Putamen (tissue), 1 donor: ENCODE measurements around the gene AXIN2.

Source experiments
- DNase-seq: peaks from one replicate; pipeline ENCODE4 v3.0.0-alpha.2; 2016; ENCODE audit warnings: low spot score

The AXIN2 gene

GRCh38 chr17:65561452-65562205, at the start of gene AXIN2:
AXIN2 (minus strand) TSS chr17:65561648; CDS start chr17:65558620, 3,028 bp downstream.
- DNase-seq: peak; percentile 87

- DNase-seq: no peak
Observed at GRCh38 chr17:65609749-65610148, 48.3 kb upstream of the AXIN2 start.

GRCh38 chr17:65609286-65609685, 47.8 kb upstream of the AXIN2 start:
- DNase-seq: no peak

- DNase-seq: no peak
Observed at GRCh38 chr17:65604070-65604469, 42.6 kb upstream of the AXIN2 start.

GRCh38 chr17:65601881-65602280, 40.4 kb upstream of the AXIN2 start:
- no peak for DNase-seq

GRCh38 chr17:65601145-65601544, 39.7 kb upstream of the AXIN2 start:
- DNase-seq: no peak

GRCh38 chr17:65600518-65600917, 39.1 kb upstream of the AXIN2 start:
- DNase-seq: no peak

GRCh38 chr17:65599650-65600049, 38.2 kb upstream of the AXIN2 start:
- no peak for DNase-seq

- DNase-seq: no peak
Observed at GRCh38 chr17:65598746-65599145, 37.3 kb upstream of the AXIN2 start.

GRCh38 chr17:65595071-65595656, 33.7 kb upstream of the AXIN2 start:
- no peak for DNase-seq

- DNase-seq: no peak
Observed at GRCh38 chr17:65593855-65594845, 32.7 kb upstream of the AXIN2 start.

- no peak for DNase-seq
Observed at GRCh38 chr17:65593092-65593854, 31.8 kb upstream of the AXIN2 start.

GRCh38 chr17:65592125-65592965, 30.9 kb upstream of the AXIN2 start:
- DNase-seq: no peak

- no peak for DNase-seq
Observed at GRCh38 chr17:65589321-65589720, 27.9 kb upstream of the AXIN2 start.

- DNase-seq: no peak
Observed at GRCh38 chr17:65588181-65588808, 26.8 kb upstream of the AXIN2 start.

GRCh38 chr17:65587534-65588180, 26.2 kb upstream of the AXIN2 start:
- DNase-seq: no peak

- no peak for DNase-seq
Observed at GRCh38 chr17:65586899-65587298, 25.5 kb upstream of the AXIN2 start.

- DNase-seq: no peak
Observed at GRCh38 chr17:65584604-65585521, 23.4 kb upstream of the AXIN2 start.
